IPS-NIHi7 (cell line): ENCODE results near the gene NBEA.
"Not testable (repeated sequence)": the region's sequence is repeated elsewhere in the genome, so short reads cannot be mapped to it uniquely, and the experiment has no call there.

Experiments used
- DNase-seq: peaks from one replicate; pipeline ENCODE4 v3.0.0; 2012; ENCODE audit warnings: mixed read lengths; ENCODE audit errors: extremely low spot score

Gene NBEA, protein sequence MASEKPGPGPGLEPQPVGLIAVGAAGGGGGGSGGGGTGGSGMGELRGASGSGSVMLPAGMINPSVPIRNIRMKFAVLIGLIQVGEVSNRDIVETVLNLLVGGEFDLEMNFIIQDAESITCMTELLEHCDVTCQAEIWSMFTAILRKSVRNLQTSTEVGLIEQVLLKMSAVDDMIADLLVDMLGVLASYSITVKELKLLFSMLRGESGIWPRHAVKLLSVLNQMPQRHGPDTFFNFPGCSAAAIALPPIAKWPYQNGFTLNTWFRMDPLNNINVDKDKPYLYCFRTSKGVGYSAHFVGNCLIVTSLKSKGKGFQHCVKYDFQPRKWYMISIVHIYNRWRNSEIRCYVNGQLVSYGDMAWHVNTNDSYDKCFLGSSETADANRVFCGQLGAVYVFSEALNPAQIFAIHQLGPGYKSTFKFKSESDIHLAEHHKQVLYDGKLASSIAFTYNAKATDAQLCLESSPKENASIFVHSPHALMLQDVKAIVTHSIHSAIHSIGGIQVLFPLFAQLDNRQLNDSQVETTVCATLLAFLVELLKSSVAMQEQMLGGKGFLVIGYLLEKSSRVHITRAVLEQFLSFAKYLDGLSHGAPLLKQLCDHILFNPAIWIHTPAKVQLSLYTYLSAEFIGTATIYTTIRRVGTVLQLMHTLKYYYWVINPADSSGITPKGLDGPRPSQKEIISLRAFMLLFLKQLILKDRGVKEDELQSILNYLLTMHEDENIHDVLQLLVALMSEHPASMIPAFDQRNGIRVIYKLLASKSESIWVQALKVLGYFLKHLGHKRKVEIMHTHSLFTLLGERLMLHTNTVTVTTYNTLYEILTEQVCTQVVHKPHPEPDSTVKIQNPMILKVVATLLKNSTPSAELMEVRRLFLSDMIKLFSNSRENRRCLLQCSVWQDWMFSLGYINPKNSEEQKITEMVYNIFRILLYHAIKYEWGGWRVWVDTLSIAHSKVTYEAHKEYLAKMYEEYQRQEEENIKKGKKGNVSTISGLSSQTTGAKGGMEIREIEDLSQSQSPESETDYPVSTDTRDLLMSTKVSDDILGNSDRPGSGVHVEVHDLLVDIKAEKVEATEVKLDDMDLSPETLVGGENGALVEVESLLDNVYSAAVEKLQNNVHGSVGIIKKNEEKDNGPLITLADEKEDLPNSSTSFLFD (N-terminal part only)

DNA sequence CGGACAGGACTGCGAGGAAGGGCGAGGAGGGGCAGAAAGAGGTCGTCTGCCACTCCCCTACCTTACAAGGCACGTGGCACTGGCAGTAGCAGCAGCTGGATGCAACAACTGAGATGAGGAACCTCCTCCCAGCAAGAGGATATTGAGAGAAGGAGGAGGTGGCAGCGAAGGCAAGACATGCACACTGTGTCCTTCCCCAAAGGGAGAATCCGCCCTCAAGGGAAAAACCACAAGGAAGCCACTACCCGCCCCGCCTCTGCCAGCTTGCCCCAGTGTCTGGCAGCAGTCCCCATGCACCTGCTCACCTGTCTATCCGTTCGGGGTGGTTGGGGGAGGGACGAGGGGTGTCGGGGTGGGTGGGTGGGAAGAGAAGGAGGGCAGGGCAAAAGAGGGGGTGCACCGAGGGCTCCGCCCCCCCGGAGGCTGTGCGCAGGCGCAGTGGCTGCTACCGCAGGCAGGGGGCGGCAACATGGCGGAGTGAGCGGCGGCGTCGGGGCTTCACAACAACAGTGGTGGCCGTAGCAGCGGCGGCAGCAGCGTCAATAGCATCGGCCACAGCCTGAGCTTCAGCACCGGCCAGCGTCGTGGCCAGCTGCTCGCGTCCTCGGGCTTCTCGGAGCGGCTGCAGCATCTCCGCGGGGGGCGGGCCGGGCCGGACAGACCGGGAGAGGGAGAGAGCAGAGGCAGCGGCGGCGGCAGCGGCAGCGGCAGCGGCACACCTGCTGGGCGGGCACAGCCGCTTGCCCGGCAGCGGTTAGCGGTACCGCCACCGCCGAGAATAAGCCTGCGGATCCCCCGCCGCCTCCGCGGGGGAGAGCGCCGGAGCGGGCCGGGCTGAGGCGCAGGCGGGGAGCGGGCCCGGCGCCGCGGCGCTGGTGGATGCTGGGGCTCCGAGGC, at the start of gene NBEA:
TSS of gene NBEA (plus strand) at position 436 of the 897 bp plus-strand sequence. CDS start 551 bp downstream, outside the sequence.
- DNase-seq, result peak; percentile 73

DNA sequence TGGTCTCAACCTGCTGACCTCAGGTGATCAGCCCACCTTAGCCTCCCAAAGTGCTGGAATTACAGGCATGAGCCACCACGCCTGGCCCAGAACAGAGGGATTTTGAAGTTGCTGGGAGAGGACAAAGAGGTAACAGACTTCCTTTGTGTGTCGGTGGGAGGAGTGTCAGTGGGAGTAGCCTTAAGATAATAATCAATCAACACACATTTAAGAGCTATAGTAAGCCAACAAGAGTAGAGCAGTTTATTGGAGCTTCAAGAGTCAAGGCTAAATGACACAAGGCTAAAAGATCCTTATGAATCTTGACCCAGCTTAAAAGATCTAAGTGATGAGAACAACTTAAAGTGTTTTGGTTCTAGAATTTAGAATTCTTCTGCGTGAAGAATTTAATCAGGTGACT, 47.3 kb upstream of the NBEA start:
- DNase-seq, result no peak

DNA sequence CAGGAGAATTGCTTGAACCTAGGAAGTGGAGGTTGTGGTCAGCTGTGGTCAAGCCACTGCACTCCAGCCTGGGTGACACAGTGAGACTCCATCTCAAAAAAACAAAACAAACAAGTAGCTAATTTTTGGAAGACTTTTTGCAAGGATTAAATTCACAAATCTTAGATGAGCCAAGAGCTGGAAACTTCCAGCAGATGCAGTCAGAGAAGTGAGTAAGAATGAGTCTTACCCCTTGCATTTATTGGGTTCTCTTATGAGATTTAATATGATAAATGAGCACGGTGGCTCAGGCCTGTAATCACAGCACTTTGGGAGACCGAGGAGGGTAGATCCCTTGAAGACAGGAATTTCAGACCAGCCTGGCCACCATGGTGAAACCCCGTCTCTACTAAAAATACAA, 44.9 kb upstream of the NBEA start:
- no peak for DNase-seq

DNA sequence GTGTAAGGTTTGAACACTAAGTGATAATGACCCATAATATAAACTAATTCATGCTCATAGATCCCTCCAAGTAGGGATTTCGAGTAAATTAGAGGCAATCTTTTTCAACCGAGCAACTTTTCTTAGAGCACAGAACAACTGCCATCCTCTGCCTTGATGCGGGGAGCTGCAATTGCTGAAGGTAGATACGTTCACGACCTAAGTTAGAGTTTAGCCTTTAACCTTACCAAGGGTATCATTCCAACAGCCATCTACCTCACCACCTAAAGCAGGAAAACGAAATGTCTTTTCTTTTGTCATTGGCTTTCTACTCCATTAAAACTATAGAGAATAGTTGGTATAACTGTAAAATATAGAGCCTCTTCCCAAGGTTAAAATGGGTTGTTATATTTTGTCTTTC, 42.2 kb upstream of the NBEA start:
- no peak for DNase-seq

DNA sequence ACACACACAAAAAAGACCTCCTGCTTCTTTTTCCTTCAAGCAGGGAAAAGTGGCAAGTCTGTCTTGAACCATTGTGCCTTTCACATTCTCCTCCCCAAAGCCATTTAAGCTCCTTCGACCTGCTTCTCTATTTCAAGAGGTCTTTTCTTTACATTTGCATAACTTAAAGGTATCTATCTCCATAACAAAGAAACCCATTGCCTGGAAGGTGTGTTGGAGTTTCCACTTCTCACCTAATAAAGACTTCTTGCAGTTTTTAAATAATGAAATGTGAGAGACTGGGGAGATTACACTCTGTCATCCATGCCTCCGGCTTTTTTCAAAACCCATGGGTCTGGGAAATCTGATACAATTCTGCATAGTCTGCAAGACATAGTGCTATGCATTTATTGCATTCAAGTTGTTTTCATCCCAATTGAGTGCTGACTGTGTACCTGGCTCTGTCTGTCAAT, 41.8 kb upstream of the NBEA start:
- peak; percentile 51 for DNase-seq

DNA sequence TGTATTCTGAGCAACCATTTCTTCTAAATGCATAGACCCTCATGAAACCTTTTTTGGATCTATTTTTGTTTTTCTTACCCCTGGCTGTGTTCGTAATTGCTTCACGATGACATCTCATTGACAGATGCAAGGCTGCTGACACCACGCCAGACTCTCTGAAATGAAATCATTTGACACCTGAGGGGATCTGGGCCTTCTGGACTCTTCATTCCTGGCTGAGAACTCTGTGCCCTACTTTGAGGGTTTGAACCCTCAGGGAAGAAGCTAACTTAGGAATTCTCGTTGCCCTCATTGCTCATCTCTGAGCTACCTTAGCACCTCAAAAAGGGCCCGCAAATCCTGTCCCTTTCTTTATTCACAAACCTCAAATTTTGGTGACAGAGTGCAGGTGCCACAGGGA, 40.5 kb upstream of the NBEA start:
- no peak for DNase-seq

DNA sequence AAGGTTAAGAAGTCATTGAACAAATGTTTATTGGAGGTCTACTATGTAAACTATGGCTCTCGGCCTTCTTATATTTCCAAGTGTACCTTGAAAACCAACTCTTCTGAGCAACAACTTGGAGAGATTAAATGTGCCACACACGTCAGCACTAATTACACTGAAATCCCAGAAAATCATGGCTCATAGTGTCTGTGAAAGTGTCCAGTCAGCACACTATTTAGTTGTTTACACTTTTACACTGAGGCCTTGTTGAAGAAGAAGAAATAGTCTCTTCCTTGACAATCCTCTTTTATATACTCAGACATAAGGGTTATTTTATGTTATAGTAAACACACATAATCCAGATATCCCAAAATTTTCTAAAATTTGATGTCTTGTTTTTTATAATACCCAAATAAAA, 30.9 kb upstream of the NBEA start:
- no peak for DNase-seq

DNA sequence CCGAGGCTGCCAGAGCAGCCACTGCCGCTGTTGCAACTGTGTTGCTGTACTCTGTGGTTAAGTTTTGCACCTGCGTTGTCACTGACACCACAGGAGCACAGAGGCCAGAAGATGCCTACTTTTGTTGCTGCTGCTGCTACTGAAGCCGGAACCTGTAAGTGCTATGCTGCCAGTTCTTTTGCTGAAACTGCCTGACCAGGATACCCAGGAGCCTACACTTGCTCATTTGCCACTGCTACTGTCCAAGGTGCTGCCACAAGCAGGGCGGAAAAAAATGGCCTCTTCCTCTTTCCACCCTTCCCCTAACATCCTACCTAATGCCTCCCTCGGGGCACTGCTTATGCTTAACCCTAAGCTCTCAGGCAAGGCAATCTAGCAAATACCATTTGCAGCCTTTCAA, 29.0 kb upstream of the NBEA start:
- peak; percentile 73 for DNase-seq

DNA sequence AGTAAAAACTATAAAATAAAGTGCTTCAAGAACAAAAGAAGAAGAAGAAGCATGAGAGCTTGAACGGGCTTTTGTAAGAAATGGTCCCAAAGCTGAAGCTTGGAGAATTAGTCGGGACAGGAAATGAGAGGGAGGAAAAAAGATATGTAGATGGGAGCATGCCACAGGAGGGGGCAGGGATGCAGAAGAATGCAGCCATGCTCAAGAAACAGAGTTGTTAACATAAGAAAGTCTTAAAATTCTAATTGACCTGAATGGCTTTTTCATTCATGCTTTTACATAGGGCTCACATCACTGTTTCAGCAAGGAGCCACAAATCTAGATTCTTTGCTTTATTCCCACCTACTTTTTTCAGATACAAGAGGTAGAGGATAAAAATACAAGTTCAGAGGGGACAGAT, 27.7 kb upstream of the NBEA start:
- DNase-seq, result peak; percentile 62

DNA sequence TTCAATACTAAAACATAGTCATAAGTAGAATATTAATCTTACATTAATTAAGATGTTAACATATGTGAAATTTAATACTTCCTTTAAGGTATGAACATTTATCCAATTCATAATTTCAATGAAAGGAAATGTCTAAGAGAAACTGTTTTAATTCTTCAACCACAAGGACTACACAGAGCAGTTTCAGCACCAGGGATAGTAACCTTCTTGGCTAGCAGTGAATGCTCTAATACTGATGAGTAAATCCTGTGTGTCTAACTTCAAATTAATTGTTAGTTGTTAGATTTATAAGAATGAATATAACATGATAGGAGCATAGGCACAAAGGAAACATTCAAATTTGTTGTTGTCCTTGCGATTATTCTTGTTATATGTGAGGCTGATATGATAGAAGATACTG, 15.6 kb upstream of the NBEA start:
- no peak for DNase-seq

DNA sequence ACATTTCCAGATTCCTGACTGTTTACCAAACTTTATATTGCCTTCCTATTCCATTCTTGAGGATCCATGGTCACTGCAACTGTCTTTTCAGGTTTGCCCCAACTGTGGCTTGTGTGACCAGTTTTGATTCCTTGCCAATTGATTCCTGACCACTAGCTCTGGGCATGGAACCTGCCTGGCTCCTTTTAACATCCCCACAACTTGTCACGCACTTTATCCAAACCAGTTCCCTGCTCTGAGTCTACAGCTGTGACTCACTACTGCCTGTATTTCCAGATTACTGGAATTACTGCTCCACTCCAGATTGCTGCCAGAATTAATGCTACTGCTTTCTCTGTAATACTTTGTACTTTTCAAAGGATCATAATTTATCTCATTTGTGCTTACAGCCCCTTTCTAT, 13.4 kb upstream of the NBEA start:
- DNase-seq, result not testable (repeated sequence)

DNA sequence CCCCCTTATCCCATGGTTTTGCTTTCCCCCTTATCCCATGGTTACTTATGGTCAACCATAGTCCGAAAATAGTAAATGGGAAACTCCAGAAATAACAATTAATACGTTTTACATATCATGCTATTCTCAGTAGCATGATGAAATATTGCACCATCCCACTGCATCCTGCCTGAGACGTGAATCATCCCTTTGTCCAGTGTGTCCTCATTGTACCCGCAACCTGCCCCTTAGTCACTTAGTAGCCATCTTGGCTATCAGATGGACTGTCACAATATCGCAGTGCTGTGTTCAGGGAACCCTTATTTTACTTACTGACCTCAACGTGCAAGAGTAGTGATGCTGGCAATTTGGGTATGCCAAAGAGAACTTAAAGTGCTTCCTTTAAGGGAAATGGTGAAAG, 10.5 kb upstream of the NBEA start:
- DNase-seq, result no peak

DNA sequence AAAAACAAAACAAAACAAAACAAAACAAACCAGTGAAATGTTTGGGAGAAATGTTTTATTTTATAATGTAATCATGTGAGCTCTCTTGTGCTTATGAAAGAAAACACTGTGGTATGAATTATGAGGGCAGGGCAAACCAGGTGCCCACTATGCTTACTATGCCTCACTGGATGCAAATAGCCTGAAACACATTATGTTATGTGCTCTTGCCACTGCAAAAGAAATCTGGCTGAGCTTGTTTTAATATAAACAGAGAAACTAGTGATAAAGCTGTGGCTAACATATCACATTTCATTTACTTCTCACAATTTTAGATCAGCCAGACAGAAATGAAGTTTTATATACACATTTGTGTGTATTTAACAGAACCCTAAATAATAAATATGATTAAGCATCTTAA, 8.7 kb upstream of the NBEA start:
- DNase-seq, result no peak

DNA sequence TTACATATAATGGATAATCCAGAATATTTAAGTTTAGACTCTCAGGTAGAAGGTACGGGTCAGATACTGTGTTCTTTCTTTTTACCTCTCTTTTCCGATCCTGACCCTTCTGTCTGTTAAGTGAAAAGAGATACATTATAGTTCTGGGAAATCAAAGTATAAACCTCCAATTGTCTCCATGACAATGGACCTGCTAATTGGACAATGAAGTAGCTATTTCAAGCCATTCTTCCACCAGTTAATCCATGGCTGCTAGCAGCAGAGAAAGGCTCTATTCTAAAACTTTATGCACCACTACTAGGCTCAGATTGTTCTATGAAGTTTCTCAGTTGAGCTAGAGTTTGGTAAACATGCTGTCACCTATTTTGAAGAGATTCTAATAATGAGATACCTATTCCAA, 8.3 kb upstream of the NBEA start:
- no peak for DNase-seq

DNA sequence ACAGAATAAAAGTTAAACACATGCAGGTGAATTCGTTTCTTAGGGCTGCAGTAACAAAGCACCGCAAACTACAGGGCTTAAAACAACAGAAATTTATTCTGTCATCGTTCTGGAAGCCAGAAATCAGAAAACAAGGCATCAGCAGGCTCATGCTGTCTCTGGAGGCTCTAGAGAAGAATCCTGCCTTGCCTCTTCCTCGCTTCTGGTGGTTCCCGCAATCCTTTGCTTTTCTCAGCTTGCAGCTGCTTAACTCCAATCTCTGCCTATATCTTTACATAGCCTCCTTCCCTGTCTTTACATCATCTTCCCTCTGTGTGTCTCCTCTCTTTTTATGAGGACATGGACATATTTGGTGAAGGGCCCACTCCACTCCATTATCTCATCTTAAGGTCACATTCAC, 6.2 kb upstream of the NBEA start:
- DNase-seq, result no peak

DNA sequence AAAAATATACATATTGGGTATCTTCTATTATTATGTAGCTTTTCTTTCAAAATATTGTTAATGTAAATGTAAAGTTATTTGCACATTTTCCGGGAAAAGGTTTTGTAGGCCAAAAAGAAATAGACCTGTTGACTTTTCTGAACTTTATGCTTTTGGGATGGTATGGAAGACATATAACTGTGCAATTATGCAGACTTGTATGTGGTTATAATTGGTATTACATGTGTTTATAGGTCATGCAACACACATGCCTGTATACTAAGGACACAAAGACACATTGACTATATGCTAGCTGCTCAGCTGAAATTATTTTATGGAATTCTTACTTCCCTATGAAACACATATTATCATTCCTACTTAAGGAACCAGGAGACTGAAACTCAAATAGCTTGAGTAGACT, 2.3 kb upstream of the NBEA start:
- no peak for DNase-seq

DNA sequence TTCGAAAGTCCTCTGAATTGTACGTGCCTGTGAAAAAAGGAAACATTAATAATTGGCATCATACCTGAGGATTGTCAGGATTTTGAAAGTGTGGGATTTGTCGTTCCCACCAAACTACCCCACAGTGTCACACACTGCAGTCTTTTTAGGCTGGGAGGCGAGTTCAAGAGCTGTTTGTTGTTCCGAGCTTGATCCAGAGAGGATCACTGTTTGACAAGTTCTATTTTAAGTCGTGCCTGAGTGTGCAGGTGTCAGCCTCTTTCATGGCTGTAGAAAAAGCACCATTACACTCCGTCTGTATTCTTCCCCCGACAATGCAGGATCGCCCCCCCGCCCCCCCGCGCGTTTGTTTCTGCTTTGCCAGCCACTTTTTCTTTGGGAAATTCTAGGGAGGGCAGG, 635 bp upstream of the NBEA start:
- DNase-seq, result no peak

DNA sequence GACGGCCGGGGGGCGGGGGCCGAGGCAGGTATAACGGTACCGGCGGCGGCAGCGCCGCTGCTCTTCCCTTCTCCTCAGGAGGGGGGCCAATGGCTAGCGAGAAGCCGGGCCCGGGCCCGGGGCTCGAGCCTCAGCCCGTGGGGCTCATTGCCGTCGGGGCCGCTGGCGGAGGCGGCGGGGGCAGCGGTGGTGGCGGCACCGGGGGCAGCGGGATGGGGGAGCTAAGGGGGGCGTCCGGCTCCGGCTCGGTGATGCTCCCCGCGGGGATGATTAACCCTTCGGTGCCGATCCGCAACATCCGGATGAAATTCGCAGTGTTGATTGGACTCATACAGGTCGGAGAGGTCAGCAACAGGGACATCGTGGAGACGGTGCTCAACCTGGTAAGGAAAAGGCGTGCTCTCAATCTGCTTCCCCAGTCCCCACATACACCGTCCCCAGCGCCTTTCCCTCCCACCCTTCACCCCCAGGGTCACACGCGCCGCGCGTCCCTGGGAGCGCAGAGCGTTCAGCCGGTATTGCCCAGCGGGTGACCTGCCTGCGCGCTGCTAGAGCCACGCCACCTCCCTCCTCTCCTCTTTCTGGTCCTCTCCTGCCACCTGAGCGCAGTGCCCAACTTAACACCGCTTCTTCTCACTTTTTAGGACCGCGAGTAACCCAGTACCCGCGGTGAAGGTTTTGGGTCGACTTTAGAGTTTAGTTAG, 814 bp downstream of the NBEA start:
- peak; percentile 41 for DNase-seq

DNA sequence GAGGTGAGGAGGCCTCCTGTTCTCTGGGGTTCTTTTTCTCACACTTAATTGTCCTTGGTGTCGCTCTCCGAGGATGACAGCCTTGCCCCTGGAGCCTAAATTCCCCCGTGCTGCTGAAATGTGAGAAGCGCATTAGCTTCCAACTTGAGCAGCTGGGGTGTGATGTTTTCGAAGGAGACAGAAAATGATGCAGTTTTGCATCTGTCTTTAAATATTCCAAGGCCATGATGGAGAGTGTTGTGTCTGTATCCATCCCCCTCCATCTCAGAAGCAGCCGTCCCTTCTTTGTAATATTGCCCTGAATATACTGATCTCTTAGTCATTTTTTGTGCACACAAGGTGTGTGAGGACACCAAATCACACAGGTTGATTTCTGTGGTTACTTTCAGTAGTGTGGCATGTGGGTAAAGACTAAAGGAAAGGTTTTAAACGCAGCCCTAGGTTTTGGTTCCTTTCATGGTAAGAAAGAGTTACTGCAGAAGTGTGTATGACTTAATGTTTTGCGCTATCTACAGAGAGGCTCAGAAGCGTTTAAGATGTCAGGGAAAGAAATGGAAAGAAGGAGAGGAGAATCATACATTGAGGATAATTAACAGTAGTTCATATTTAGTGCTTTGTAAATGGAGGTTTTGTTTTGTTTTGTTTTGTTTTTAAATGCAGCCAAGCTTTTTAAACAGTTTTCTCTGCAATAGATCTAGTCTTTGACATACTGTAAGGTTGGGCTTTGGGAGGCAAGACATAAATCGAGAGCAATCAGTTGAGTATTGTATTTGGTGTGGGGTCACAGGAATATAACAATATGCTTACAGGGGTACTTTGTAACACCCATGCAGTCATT, 1.6 kb downstream of the NBEA start:
- no peak for DNase-seq

DNA sequence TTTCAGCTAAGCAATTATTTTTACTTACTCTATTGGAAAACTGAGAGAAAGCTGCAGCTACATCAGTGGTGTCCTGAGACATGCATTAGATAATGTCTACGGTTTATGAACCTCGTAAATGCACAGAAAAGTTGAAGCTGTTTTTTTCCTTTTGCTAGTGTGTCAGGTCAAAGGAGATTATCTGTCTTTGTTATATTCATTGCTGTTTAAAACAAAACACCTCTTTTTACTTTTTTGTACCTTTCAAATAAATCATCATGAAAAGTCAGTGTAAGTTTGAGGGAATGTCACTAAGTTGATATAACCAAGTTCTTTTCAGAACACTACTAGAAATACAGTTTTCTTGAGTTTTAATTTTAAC, 2.2 kb downstream of the NBEA start:
- DNase-seq, result no peak
